ENCODE results near the gene NUP188.
A peak's percentile ranks its signal among the peaks of the same experiment; 100 is the strongest.

The NUP188 gene
- total RNA-seq = 98.4 to 302 (median 101) reads per million in 3 experiments

GRCh38 chr9:128947527-128948301, at the start of gene NUP188, which contains the start of gene DOLK:
NUP188 (plus strand) TSS chr9:128947699; CDS start chr9:128947720, 21 bp downstream.
DOLK (minus strand) TSS chr9:128947603; CDS start chr9:128947303, 300 bp downstream.
- peak; percentile 96 for DNase-seq

GRCh38 chr9:128898382-128898781, 49.1 kb upstream of the NUP188 start:
- DNase-seq = no peak

GRCh38 chr9:128898845-128899565, 48.5 kb upstream of the NUP188 start:
- no peak for DNase-seq

- peak; percentile 16 for DNase-seq
These were observed 47.8 kb upstream of the NUP188 start for GRCh38 chr9:128899566-128900322.

GRCh38 chr9:128901379-128901778, 46.1 kb upstream of the NUP188 start:
- DNase-seq = no peak

GRCh38 chr9:128901822-128902221, 45.7 kb upstream of the NUP188 start:
- DNase-seq = no peak

GRCh38 chr9:128902351-128903078, 45.0 kb upstream of the NUP188 start:
- DNase-seq = peak; percentile 90

GRCh38 chr9:128903079-128903461, 44.4 kb upstream of the NUP188 start:
- no peak for DNase-seq

GRCh38 chr9:128903871-128904620, 43.5 kb upstream of the NUP188 start:
- no peak for DNase-seq

- DNase-seq = no peak
These were observed 41.5 kb upstream of the NUP188 start for GRCh38 chr9:128905964-128906363.

- DNase-seq = no peak
These were observed 40.8 kb upstream of the NUP188 start for GRCh38 chr9:128906741-128907140.

GRCh38 chr9:128908372-128908771, 39.1 kb upstream of the NUP188 start:
- DNase-seq = no peak

GRCh38 chr9:128909859-128910258, 37.6 kb upstream of the NUP188 start:
- no peak for DNase-seq

GRCh38 chr9:128910906-128911305, 36.6 kb upstream of the NUP188 start:
- DNase-seq = no peak

GRCh38 chr9:128911529-128912035, 35.9 kb upstream of the NUP188 start:
- no peak for DNase-seq

- DNase-seq = no peak
These were observed 35.1 kb upstream of the NUP188 start for GRCh38 chr9:128912270-128912853.

GRCh38 chr9:128913048-128913900, 34.2 kb upstream of the NUP188 start:
- no peak for DNase-seq

GRCh38 chr9:128913995-128914772, 33.3 kb upstream of the NUP188 start:
- DNase-seq = no peak

- DNase-seq = no peak
These were observed 31.3 kb upstream of the NUP188 start for GRCh38 chr9:128916204-128916603.
